Ovary (tissue), 9 donors: ENCODE data around the gene CRYBG1. TPM values are rescaled to one million over a fixed set of nuclear protein-coding genes. Genes with fewer than 3 reads are reported as not detected.

ENCODE experiments used
- DNase-seq, 5 donors: peaks; one replicate each; pipeline ENCODE4 v3.0.0-alpha.2; 2019 to 2020
- H3K27ac ChIP-seq, 2 donors: fragments of 200-600 bp; one replicate each; pipeline versions ENCODE4 v1.5.1 to v1.8.0; 2019 to 2022
- H3K27me3 ChIP-seq: fragments of 200-600 bp; one replicate; pipeline ENCODE4 v1.8.0; 2022
- H3K36me3 ChIP-seq: fragments of 200-600 bp; sonication (generic); one replicate; pipeline ENCODE4 v1.5.1; 2019
- H3K4me1 ChIP-seq: one replicate; pipeline ENCODE4 v1.8.1; 2013; ENCODE audit warnings: mild to moderate bottlenecking, moderate library complexity; ENCODE audit not compliant: insufficient read depth
- H3K4me3 ChIP-seq: fragments of 200-600 bp; sonication (generic); one replicate; pipeline ENCODE4 v1.5.1; 2017
- H3K9me3 ChIP-seq, 2 donors: fragments of 200-600 bp in 1 of 2; sonication (generic) in 1 of 2; one replicate each; pipeline versions ENCODE4 v1.5.1 to v1.8.1; 2013 to 2019; ENCODE audit warnings: mild to moderate bottlenecking in 1 of 2, moderate library complexity in 1 of 2
- EP300 ChIP-seq: sonication (generic); formaldehyde crosslinking; IDR thresholded peaks from one replicate; pipeline ENCODE4 v1.6.1; 2017; ENCODE audit warnings: antibody characterized with exemption
- POLR2A ChIP-seq: fragments of 450-650 bp; IDR thresholded peaks from one replicate; pipeline ENCODE4 v1.6.1; 2017; ENCODE audit warnings: antibody characterized with exemption, mild to moderate bottlenecking, moderate library complexity
- WGBS, 3 donors: extraction: QIAGEN DNeasy Blood & Tissue Kit in 1 of 3; methylation state at CpG; one replicate each; pipeline versions ENCODE4 v1.1.5 to v1.1.7; 2013 to 2017; 5-methylcytosine and 5-hydroxymethylcytosine counted together
- intact Hi-C, 4 donors: fragments of 100-400 bp; cut with DNase I; formaldehyde crosslinking; loops; one replicate each; pipeline versions ENCODE4 v1.11.0 to v1.15.1; 2022 to 2023
- polyA plus RNA-seq, 2 donors: library from polyadenylated mRNA; stranded (reverse); fragments of 200-250 nt in 1 of 2; fragments of 350-450 nt in 1 of 2; fragmentation: Illumina TruSeq in 1 of 2; extraction: RNeasy Lipid Tissue Mini Kit (QIAGEN cat#74804) in 1 of 2; gene quantifications; one replicate each; pipeline ENCODE4 v1.2.3, GENCODE V29; 2013 to 2014
- total RNA-seq, 7 donors: library from RNA; depleted of rRNA in 2 of 7; stranded (reverse); fragments of >200 nt in 2 of 7; fragmentation: NEBNext Ultra II Directional in 3 of 7; extraction: Animal tissue kit (Norgen Biotek cat#: 25700) in 3 of 7; gene quantifications; one replicate each; pipeline versions ENCODE4 v1.1.0 to v1.2.4, GENCODE V29; 2016 to 2023
- TF ChIP-seq, protein P1 (sequence below), 3 donors: fragments of 450-650 bp in 2 of 3; fragments of 200-600 bp in 1 of 3; IDR thresholded peaks; one replicate each; pipeline versions ENCODE4 v1.5.1 to v1.8.0; 2016 to 2022; ENCODE audit warnings: antibody characterized with exemption in 3 of 3, mild to moderate bottlenecking in 1 of 3
- donor health status: DM: no; HTN: no; CAD: no; lungs with moderate emphysema.
- donor health status: DM: no; HTN: no; CAD: no.
- donor health status: Bipolar disorder and iron deficiency.
- donor health status: DM: yes; HTN: yes; CAD: no.
- donor health status: DM: no; HTN: no; CAD: no.
- donor health status: DM: yes; HTN: yes; CAD: no.

The CRYBG1 gene
- total and polyA plus RNA-seq, 9 donors = 1.5 to 7.4 (median 3.8) TPM

DNA sequence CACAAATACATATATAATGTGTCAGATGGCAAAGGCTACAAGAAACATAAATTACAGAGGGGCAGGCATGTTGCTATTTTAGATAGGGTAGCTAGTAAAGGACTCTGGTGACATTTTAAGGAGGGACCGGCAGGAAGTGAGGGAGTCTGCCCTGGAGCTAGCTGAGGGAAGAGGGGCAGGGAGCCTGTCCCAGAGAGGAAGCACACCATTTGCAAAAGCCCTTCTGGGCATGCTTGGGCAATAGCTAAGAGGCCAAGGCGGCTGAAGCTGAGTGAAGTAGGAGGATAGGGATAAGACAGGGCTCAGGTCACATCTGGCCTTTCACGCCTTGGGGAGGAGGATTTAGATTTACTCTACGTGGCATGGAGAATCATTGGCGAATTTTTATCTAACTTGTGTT, 172.5 kb downstream of the CRYBG1 start:
- 59 to 75% (median 69%) methylated on average over 5 of the region's 5 CpGs for WGBS, 3 donors
- Histone ChIP-seq H3K9me3 (no peaks in the 10 kb centered on the region), H3K27ac (no peak overlapping the region)

GRCh38 chr6:106534004-106534403, 173.5 kb downstream of the CRYBG1 start:
- Histone ChIP-seq H3K27ac (no peak overlapping the region), H3K9me3 (no peaks in the 10 kb centered on the region), H3K4me3 (no peak overlapping the region), H3K36me3 (no peaks in the 10 kb centered on the region), H3K27me3 (no peaks in the 10 kb centered on the region), H3K4me1 (no peaks in the 10 kb centered on the region)
- 43 to 71% (median 68%) methylated on average over 1 of the region's 1 CpG for WGBS, 3 donors
- intact Hi-C loops = no loop called here
- no peak for TF ChIP-seq EP300
- no peak for TF ChIP-seq POLR2A
- TF ChIP-seq, protein P1, sequence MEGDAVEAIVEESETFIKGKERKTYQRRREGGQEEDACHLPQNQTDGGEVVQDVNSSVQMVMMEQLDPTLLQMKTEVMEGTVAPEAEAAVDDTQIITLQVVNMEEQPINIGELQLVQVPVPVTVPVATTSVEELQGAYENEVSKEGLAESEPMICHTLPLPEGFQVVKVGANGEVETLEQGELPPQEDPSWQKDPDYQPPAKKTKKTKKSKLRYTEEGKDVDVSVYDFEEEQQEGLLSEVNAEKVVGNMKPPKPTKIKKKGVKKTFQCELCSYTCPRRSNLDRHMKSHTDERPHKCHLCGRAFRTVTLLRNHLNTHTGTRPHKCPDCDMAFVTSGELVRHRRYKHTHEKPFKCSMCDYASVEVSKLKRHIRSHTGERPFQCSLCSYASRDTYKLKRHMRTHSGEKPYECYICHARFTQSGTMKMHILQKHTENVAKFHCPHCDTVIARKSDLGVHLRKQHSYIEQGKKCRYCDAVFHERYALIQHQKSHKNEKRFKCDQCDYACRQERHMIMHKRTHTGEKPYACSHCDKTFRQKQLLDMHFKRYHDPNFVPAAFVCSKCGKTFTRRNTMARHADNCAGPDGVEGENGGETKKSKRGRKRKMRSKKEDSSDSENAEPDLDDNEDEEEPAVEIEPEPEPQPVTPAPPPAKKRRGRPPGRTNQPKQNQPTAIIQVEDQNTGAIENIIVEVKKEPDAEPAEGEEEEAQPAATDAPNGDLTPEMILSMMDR (IDR thresholded peaks at IDR 0.05) = no peak
- DNase-seq = no peak

More for the DNA sequence above, 172.5 kb downstream of the CRYBG1 start:
- no peaks in the 10 kb centered on the region for H3K36me3 ChIP-seq
- DNase-seq = no peak
- no peak for TF ChIP-seq POLR2A
- TF ChIP-seq EP300 = no peak
- TF ChIP-seq, protein P1 (IDR thresholded peaks at IDR 0.05) = no peak
- no peaks in the 10 kb centered on the region for H3K4me1 ChIP-seq
- H3K27me3 ChIP-seq = no peaks in the 10 kb centered on the region
- H3K4me3 ChIP-seq = no peak overlapping the region
- intact Hi-C loops = no loop called here

DNA sequence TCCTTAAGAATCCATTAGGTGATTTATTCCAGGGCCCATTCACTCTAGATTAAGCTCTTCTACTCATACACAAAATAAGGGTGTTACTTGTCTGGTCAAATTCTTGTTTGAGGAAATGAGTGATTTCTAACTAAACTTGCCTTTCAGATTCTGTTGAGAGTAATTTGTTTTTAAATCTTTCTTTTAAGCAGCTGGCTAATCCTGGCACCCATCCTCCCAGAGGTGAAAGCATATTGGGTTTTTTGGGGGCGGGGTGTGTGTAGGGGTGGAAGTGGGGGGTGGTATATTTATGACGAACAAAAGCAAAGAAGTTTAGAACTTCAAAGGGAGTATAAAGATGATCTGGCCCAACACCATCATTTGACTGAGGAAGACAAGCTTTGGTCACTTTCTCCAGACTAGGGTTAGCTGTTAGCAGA, 174.1 kb downstream of the CRYBG1 start:
- H3K9me3 ChIP-seq = no peaks in the 10 kb centered on the region
- H3K27ac ChIP-seq = no peak overlapping the region
- TF ChIP-seq EP300 = no peak
- TF ChIP-seq, protein P1 (IDR thresholded peaks at IDR 0.05) = no peak
- no peak for TF ChIP-seq POLR2A
- H3K4me1 ChIP-seq = no peaks in the 10 kb centered on the region
- 41 to 60% (median 43%) methylated on average over 2 of the region's 2 CpGs for WGBS, 3 donors
- no peaks in the 10 kb centered on the region for H3K36me3 ChIP-seq
- no peaks in the 10 kb centered on the region for H3K27me3 ChIP-seq
- intact Hi-C loops = no loop called here
- DNase-seq = no peak
- H3K4me3 ChIP-seq = no peak overlapping the region

- H3K36me3 ChIP-seq = no peaks in the 10 kb centered on the region
- intact Hi-C loops = no loop called here
- TF ChIP-seq POLR2A (no peak), EP300 (no peak)
- TF ChIP-seq, protein P1 (IDR thresholded peaks at IDR 0.05) = no peak
- 90 to 92% (median 91%) methylated on average over 2 of the region's 2 CpGs for WGBS, 3 donors
- H3K27ac ChIP-seq = no peak overlapping the region
- no peaks in the 10 kb centered on the region for H3K4me1 ChIP-seq
- no peak for DNase-seq
- no peak overlapping the region for H3K4me3 ChIP-seq
- no peaks in the 10 kb centered on the region for H3K9me3 ChIP-seq
- H3K27me3 ChIP-seq = no peaks in the 10 kb centered on the region
These were observed 174.5 kb downstream of the CRYBG1 start for GRCh38 chr6:106535012-106535411.
